ENCODE data around the gene TMEM91. TPM values are rescaled to one million over a fixed set of nuclear protein-coding genes. Genes with fewer than 3 reads are reported as not detected.

The TMEM91 gene
- polyA plus RNA-seq, 3 donors from 2014 or later: 5.2 to 7.0 (median 6.1) TPM

DNA sequence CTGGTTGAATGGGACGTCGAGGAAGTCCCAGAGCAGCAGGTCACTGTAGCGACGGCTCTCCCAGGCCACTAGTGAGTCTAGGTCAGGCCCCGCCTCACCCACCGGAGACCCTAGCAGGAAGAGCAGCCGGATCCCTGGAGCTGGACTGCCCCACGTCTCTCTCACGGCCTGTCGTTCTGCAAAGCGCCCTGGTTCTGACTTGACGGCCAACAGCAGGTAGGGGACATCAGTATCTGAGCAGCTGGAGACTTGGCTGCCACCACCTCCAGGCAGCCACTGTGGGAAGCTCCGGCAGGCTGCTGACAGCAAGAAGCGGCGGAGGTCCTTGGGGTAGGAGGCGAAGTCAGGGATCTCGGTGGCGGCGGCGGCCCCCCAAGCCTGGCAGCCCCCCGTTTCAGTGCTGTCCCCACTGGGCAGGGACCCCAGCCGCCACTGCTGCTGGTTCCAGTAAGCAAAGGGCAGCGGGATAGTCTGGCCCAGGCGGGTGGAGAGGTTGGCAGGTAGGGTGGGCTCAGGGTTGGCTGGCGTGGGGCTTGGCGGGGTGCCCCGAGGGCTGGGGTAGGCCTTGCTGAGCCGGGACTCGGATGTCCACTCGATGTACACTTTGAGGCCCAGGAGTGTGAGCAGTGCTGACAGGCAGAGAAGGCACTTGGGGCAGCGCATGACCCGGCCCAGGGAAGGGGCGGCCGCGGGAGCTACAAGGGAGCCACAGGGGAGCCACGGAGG lies 49.9 kb downstream of the TMEM91 start:
- H3K36me3 Mint-ChIP-seq: peaks cover 3 to 17% (median 3%) of the 10 kb centered on the region in 3 donors
- H3K27ac Mint-ChIP-seq: peak overlapping the region in 4 of 6 donors; percentile 16 to 90 (median 53)
- no peak for DNase-seq
- H3K4me3 Mint-ChIP-seq: peak overlapping the region; percentile 20 to 76 (median 21)
- peaks cover 4 to 10% (median 5%) of the 10 kb centered on the region in 3 donors for H3K27me3 Mint-ChIP-seq (ENCODE audit: low read depth in 3 of 3)
- H3K4me1 Mint-ChIP-seq: peaks cover 33 to 35% of the 10 kb centered on the region in 2 donors
- H3K9me3 Mint-ChIP-seq: no peaks in the 10 kb centered on the region

DNA sequence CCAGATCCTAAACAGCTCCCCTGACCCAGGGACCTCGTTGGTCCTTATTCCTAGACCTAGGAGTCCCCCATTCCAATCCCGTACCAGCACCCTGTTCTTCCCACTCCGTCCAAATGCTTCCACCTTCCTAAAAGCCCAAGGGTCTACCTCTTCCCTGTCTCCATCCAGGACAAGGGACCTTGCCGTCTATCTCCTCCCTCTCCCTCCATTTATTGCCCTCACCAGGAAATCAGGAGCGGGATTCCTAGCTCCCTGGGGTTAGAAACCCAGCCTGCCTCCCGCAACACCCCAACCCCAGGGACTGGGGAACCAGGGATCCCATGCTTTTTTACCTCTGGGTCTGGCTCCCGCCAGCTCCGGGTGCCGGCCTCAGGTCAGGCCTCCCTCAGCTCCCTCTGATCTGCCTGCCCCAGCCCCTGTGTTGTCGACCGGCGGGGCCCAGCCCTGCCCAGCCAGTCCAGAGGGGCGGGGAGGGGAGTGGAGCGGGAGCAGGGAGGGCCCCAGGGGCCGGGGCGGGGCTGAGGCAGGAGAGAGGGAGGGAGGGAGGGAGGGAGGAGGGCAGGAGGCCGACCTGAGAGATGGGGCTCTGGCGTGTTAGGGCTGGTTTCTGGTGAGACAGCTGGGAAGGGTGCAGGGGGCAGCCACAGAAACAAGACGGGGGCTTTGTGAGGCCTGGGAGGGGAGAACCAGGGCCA lies 50.8 kb downstream of the TMEM91 start, which contains the start of gene B3GNT8:
Gene B3GNT8, minus strand, starts transcription at position 423 of the 695 bp plus-strand sequence. CDS start 596 bp downstream, outside the sequence.
- Mint-ChIP-seq H3K27ac (peak within 1 kb of the TSS; percentile 80 to 97 (median 91)), H3K27me3 (ENCODE audit: low read depth in 3 of 3) (peaks cover 4 to 10% (median 5%) of the 10 kb centered on the region in 3 donors), H3K4me3 (peak within 1 kb of the TSS; percentile 87 to 94 (median 91)), H3K9me3 (no peaks in the 10 kb centered on the region), H3K4me1 (peaks cover 35 to 37% of the 10 kb centered on the region in 2 donors), H3K36me3 (peaks cover under 1 to 11% (median 3%) of the 10 kb centered on the region in 3 donors)
- peak in 2 of 3 donors; percentile 29 to 32 for DNase-seq

DNA sequence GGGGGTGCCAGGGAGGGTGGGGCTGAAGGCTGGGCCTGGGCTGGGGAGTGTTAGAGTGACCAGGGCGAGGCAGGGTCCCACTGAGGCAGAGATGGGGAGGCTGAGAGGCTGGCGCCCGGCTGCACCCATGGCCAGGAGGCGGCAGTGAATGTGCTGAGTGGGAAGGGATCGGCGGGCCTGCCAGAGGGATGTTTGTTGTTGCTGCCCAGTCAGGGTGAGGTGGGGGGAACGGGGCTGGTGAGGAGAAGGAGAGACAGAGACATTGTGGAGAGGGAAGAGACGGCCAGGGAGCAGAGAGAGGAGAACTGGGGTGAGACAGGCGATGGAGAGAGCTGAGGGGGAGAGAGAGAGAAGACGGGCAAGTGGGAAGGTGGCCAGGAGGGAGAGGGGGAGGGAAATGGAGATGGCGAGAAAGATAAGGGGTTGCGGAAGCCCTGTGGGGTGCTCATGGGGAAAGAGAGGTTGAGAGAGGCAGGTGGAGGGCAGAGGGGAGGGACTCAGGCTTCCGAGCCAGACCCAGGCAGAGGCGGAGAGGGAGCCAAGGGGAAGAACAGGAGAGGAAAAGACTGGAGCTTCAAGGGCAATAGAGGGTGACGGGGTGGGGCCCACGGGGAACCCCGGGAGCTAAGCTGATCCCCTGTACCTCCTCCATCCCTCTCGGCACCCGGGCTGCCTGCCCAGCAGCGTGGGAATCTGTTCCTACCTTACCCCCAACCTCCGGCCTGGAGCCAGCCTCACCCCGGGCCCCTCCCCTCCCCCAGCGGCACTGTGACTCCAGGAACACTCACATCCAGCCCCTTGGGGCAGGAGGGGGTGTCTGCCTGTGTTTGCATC lies 51.5 kb downstream of the TMEM91 start:
- DNase-seq: peak; percentile 60 to 72 (median 67)

DNA sequence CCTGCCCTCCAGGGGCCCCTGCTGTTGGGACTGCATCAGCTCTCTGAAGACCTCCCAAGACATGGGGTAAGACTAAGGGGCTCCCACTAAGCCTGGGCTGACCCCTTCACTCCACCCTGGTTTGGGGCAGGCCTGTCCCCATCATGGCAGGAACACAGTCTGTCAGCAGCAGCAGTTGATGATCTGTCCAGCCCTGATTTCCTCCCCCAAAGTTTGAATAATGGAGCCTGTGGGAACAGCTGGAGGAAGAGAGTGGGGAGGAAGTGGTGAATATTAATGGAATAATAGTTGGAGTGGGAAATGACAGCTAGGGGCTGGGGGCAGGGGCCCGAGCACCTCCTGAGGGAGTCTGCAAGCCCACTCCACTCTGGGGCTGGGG lies 52.1 kb downstream of the TMEM91 start:
- Mint-ChIP-seq H3K27me3 (ENCODE audit: low read depth in 3 of 3) (peaks cover 5 to 9% (median 5%) of the 10 kb centered on the region in 3 donors), H3K4me3 (peak overlapping the region in 4 of 5 donors; percentile 29 to 69 (median 48)), H3K4me1 (peaks cover 35 to 37% of the 10 kb centered on the region in 2 donors), H3K27ac (peak overlapping the region in 3 of 6 donors; percentile 58 to 74 (median 61)), H3K36me3 (peaks cover 3 to 12% (median 6%) of the 10 kb centered on the region in 3 donors), H3K9me3 (no peaks in the 10 kb centered on the region)
- DNase-seq: no peak

More for the DNA sequence above, 51.5 kb downstream of the TMEM91 start:
- Mint-ChIP-seq H3K9me3 (no peaks in the 10 kb centered on the region), H3K36me3 (peaks cover 3 to 12% (median 6%) of the 10 kb centered on the region in 3 donors), H3K27ac (peak overlapping the region; percentile 74 to 97 (median 91)), H3K4me3 (peak overlapping the region; percentile 87 to 94 (median 91)), H3K27me3 (ENCODE audit: low read depth in 3 of 3) (peaks cover 5 to 9% (median 5%) of the 10 kb centered on the region in 3 donors), H3K4me1 (peaks cover 35 to 37% of the 10 kb centered on the region in 2 donors)

DNA sequence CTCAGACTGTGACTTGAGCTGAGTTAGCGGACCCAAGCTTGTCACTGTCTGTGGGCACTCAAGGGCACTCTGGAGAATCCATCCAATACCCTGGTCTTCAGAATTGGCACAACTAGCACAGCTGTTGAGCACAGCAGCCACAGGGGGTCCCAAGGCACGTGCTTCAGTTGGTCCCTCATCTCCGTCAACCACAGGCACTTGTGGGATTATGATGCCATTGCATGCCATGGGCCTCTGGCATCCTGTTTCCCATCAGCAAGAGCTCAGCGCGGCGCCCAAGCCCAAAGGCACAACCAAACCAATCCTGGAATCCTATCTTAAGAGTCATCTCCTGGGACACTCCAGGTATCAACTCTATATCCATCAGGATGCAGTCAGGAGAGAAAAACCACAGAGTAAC lies 54.6 kb downstream of the TMEM91 start:
- Mint-ChIP-seq H3K36me3 (peaks cover 6 to 16% (median 6%) of the 10 kb centered on the region in 3 donors), H3K27me3 (ENCODE audit: low read depth in 3 of 3) (peaks cover 3 to 7% (median 5%) of the 10 kb centered on the region in 3 donors), H3K9me3 (no peaks in the 10 kb centered on the region), H3K27ac (peak overlapping the region in 1 of 6 donors; percentile 29), H3K4me1 (peaks cover 27 to 43% of the 10 kb centered on the region in 2 donors), H3K4me3 (no peak overlapping the region)
- DNase-seq: no peak

DNA sequence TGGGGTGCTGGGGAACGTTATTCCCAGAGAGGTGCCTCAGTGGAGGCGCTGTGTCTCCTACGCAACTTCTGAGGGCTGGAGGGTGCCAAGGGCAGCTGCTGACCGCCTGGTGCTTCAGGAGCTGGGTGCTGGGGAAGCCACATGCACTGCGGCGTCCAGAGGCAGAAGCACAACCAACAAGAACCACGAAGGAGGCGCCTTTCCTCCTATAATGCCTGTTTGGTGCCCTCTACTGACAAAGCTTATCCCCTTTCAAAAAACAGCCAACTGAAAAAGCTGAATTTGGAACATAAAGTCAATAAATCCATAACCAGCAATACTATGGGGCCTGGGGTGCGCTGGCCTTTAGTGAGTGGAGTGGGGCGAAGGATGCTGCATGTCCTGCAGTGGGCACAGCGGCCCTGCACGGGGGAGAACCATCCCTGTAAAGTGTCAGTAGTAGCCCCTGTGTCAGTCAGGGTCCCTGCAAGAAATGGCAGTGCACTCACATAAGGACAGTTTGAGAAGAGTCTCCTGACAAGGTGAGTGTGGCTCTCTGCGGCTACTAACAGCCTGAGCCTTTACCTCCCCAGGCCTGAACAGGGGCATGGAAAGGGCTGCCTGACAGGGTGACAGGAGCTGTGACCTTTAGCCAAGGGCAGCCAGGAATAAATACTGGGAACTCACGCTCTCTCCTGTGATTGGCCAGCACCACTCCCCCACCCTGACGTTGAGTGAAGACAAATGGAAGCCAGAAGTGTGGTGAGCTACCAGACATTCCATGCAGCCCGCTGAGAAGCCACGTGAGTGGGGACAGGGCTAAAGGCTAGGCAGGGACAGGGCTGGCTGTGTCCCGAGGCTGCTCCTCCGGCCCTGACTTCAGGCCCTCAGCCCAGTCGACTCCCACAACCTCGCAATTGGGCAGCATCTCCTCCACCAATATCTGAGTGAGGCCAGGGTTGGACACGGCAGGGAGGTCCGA lies 55.4 kb downstream of the TMEM91 start:
- peak overlapping the region in 1 of 6 donors; percentile 41 for H3K27ac Mint-ChIP-seq
- peaks cover 6 to 16% (median 6%) of the 10 kb centered on the region in 3 donors for H3K36me3 Mint-ChIP-seq
- peaks cover 3 to 7% (median 5%) of the 10 kb centered on the region in 3 donors for H3K27me3 Mint-ChIP-seq (ENCODE audit: low read depth in 3 of 3)
- no peaks in the 10 kb centered on the region for H3K9me3 Mint-ChIP-seq
- peaks cover 27 to 41% of the 10 kb centered on the region in 2 donors for H3K4me1 Mint-ChIP-seq
- H3K4me3 Mint-ChIP-seq: no peak overlapping the region
- peak in 1 of 3 donors; percentile 27 for DNase-seq

DNA sequence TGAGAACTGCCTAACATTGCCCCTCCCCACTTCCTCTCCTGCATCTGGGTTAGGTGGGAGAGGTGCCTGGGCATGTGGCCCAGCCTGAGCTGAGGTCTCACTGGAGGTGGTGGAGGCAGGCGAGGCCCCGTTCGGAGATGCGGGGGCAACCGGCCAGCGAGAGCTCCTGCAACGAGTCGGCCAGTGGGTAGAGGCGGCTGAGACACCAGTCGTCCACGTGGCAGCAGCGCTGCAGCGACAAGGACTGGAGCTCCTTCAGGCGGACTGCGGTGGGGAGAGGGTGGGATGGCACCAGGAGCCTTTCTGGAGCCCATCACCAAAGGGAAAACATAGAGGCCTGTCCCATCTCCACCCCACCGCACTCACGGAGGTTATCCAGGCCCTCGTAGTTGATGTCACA lies 56.8 kb downstream of the TMEM91 start:
- DNase-seq: no peak
- Mint-ChIP-seq H3K36me3 (peaks cover 3 to 16% (median 6%) of the 10 kb centered on the region in 3 donors), H3K9me3 (no peaks in the 10 kb centered on the region), H3K27ac (no peak overlapping the region), H3K4me1 (peaks cover 16 to 35% of the 10 kb centered on the region in 2 donors), H3K4me3 (no peak overlapping the region), H3K27me3 (ENCODE audit: low read depth in 3 of 3) (peaks cover 0 to 1% (median 0%) of the 10 kb centered on the region in 3 donors)

Other genes with a start within 250 kb of the TMEM91 start
- gene CYP2S1, start 183.3 kb upstream of the TMEM91 start, polyA plus RNA-seq: 1 to 10 TPM in 1 of 3 donors, under 1 TPM in 1, not detected in 1; 0.17 to 1.4 TPM
- 1 to 10 TPM in 1 of 3 donors, under 1 TPM in 2; 0.61 to 1.2 (median 0.97) TPM for gene AXL, start 157.3 kb upstream of the TMEM91 start, polyA plus RNA-seq
- gene HNRNPUL1, start 112.2 kb upstream of the TMEM91 start, polyA plus RNA-seq: 100 to 1,000 TPM in 1 of 3 donors, 10 to 100 TPM in 2; 23.3 to 103 (median 48.8) TPM
- gene CCDC97, start 66.4 kb upstream of the TMEM91 start, polyA plus RNA-seq: 10 to 100 TPM; 14.2 to 38.2 (median 16.9) TPM
- 100 to 1,000 TPM in 1 of 3 donors, 10 to 100 TPM in 2; 51.4 to 196 (median 66.4) TPM for gene TGFB1, start 22.6 kb upstream of the TMEM91 start, polyA plus RNA-seq
- 10 to 100 TPM in 2 of 3 donors, 1 to 10 TPM in 1; 8.9 to 14.8 (median 14.7) TPM for gene B9D2, start 12.4 kb upstream of the TMEM91 start, polyA plus RNA-seq
- gene EXOSC5, start 20.8 kb downstream of the TMEM91 start, polyA plus RNA-seq: 10 to 100 TPM; 44.0 to 58.6 (median 50.3) TPM
- gene BCKDHA, start 21.3 kb downstream of the TMEM91 start, polyA plus RNA-seq: 10 to 100 TPM; 70.8 to 76.9 (median 75.5) TPM
- gene B3GNT8, start 50.8 kb downstream of the TMEM91 start, polyA plus RNA-seq: 1 to 10 TPM in 1 of 3 donors, under 1 TPM in 1, not detected in 1; 0.23 to 1.3 TPM
- gene DMAC2, start 63.4 kb downstream of the TMEM91 start, polyA plus RNA-seq: 10 to 100 TPM; 70.5 to 90.4 (median 77.3) TPM
- gene ERICH4, start 66.6 kb downstream of the TMEM91 start, polyA plus RNA-seq: not detected
- gene CEACAM21, start 199.6 kb downstream of the TMEM91 start, polyA plus RNA-seq: 10 to 100 TPM; 16.0 to 44.9 (median 43.7) TPM